H1 (cell line): ENCODE results near the gene DHCR7. TPM values are rescaled to one million over a fixed set of nuclear protein-coding genes. Genes with fewer than 3 reads are reported as not detected.

Experiments used
- CTCF ChIA-PET: fragments of 300-600 bp; sonication (Branson Sonifier 250); formaldehyde crosslinking; loops from one replicate; lab custom pipeline; 2021; ENCODE audit not compliant: partially characterized antibody; lab: Charles Lee
- POLR2A ChIA-PET: fragments of 300-600 bp; sonication (Branson Sonifier 250); formaldehyde crosslinking; loops from one replicate; lab custom pipeline; 2021; ENCODE audit warnings: inconsistent platforms; ENCODE audit not compliant: partially characterized antibody; lab: Charles Lee
- DNase-seq, 2 experiments: peaks; one replicate each; pipeline versions ENCODE4 v3.0.0 to v3.0.0-alpha.2; 2010 to 2022; ENCODE audit warnings: low spot score in 2 of 2, low read depth in 1 of 2, mixed read lengths in 1 of 2
- FAIRE-seq: peaks from 2 replicates; lab custom pipeline; 2011; peaks lifted over from hg19 to GRCh38; lab: Jason Lieb, UNC
- H2AFZ ChIP-seq: 2 replicates; pipeline ENCODE4 v1.8.1; 2012; ENCODE audit warnings: low read length, inconsistent platforms
- H2AK5ac ChIP-seq: 2 replicates; pipeline ENCODE4 v1.6.1; 2013; ENCODE audit warnings: low read depth, low read length
- H2BK120ac ChIP-seq: replicated peaks from 2 replicates; pipeline ENCODE3; 2013; ENCODE audit warnings: low read depth, low read length, inconsistent platforms
- H2BK12ac ChIP-seq: 2 replicates; pipeline ENCODE4 v1.6.1; 2013; ENCODE audit warnings: low read depth, low read length
- H2BK15ac ChIP-seq: 2 replicates; pipeline ENCODE4 v1.6.1; 2013; ENCODE audit warnings: low read length
- H2BK20ac ChIP-seq: 2 replicates; pipeline ENCODE4 v1.6.1; 2013; ENCODE audit warnings: low read length
- H2BK5ac ChIP-seq: 2 replicates; pipeline ENCODE4 v1.6.1; 2013; ENCODE audit warnings: low read depth, low read length
- H3K14ac ChIP-seq: 2 replicates; pipeline ENCODE4 v1.6.1; 2013; ENCODE audit warnings: inconsistent platforms; ENCODE audit not compliant: insufficient read length
- H3K18ac ChIP-seq: 2 replicates; pipeline ENCODE4 v1.6.1; 2013; ENCODE audit warnings: low read length; ENCODE audit errors: extremely low read depth
- H3K23ac ChIP-seq: 2 replicates; pipeline ENCODE4 v1.6.1; 2013; ENCODE audit warnings: inconsistent platforms; ENCODE audit not compliant: insufficient read length
- H3K23me2 ChIP-seq: 2 replicates; pipeline ENCODE4 v1.6.1; 2013; ENCODE audit warnings: low read depth, low read length
- H3K27ac ChIP-seq: 2 replicates; pipeline ENCODE4 v1.6.1; 2011; ENCODE audit warnings: low read depth, low read length, inconsistent platforms
- H3K27me3 ChIP-seq, 4 experiments: replicated peaks in 1 of 4; 1 replicate in 1 of 4; 2 replicates in 3 of 4; pipeline versions ENCODE4 v1.6.1 to v1.8.1; 2011 to 2013; ENCODE audit warnings: low read length in 3 of 4, mild to moderate bottlenecking in 3 of 4, inconsistent platforms in 2 of 4, mixed read lengths in 2 of 4, moderate library complexity in 1 of 4; ENCODE audit not compliant: control insufficient read depth in 3 of 4, insufficient read depth in 3 of 4; ENCODE audit errors: extremely low read depth in 1 of 4
- H3K36me3 ChIP-seq, 4 experiments: 2 replicates each; pipeline versions ENCODE4 v1.6.1 to v1.8.1; 2011 to 2013; ENCODE audit warnings: mild to moderate bottlenecking in 4 of 4, low read length in 3 of 4, moderate library complexity in 2 of 4, control low read depth in 1 of 4, inconsistent platforms in 1 of 4; ENCODE audit not compliant: insufficient read depth in 4 of 4, control insufficient read depth in 2 of 4
- H3K4ac ChIP-seq: replicated peaks from 2 replicates; pipeline ENCODE3; 2013; ENCODE audit warnings: low read length, low read depth, mixed read lengths, inconsistent platforms; ENCODE audit not compliant: insufficient read length
- H3K4me1 ChIP-seq, 4 experiments: replicated peaks in 1 of 4; 1 replicate in 1 of 4; 2 replicates in 3 of 4; pipeline versions ENCODE4 v1.6.1 to v1.8.1; 2011 to 2013; ENCODE audit warnings: low read length in 3 of 4, inconsistent platforms in 2 of 4, mixed read lengths in 1 of 4; ENCODE audit not compliant: insufficient read depth in 4 of 4, control insufficient read depth in 3 of 4
- H3K4me2 ChIP-seq, 2 experiments: 2 replicates each; pipeline versions ENCODE4 v1.6.1 to v1.8.1; 2011 to 2013; ENCODE audit warnings: low read depth in 2 of 2, low read length in 2 of 2, control low read depth in 1 of 2, inconsistent platforms in 1 of 2, mild to moderate bottlenecking in 1 of 2; ENCODE audit not compliant: insufficient read depth in 1 of 2
- H3K4me3 ChIP-seq, 4 experiments: fragments of 200-600, 300-600 bp in 1 of 4; sonication (generic), shearing (Covaris generic), sonication (Bioruptor Twin) in 1 of 4; 2 replicates each; pipeline versions ENCODE4 v1.5.1 to v1.8.1; 2011 to 2016; ENCODE audit warnings: low read length in 4 of 4, low read depth in 3 of 4, control low read depth in 2 of 4, inconsistent platforms in 2 of 4, mild to moderate bottlenecking in 2 of 4, mixed read lengths in 1 of 4, moderate library complexity in 1 of 4; ENCODE audit not compliant: insufficient read depth in 2 of 4; ENCODE audit errors: extremely low read depth in 1 of 4
- H3K56ac ChIP-seq: replicated peaks from 2 replicates; pipeline ENCODE3; 2013; ENCODE audit warnings: low read depth, mild to moderate bottlenecking, mixed read lengths, low read length, inconsistent platforms; ENCODE audit not compliant: insufficient read length
- H3K79me1 ChIP-seq: 2 replicates; pipeline ENCODE4 v1.6.1; 2013; ENCODE audit warnings: low read depth, low read length, control low read depth
- H3K79me2 ChIP-seq, 2 experiments: 2 replicates each; pipeline versions ENCODE4 v1.6.1 to v1.8.1; 2012 to 2013; ENCODE audit warnings: low read length in 2 of 2, mild to moderate bottlenecking in 2 of 2, inconsistent platforms in 1 of 2; ENCODE audit not compliant: insufficient read depth in 2 of 2, control insufficient read depth in 1 of 2
- H3K9ac ChIP-seq, 4 experiments: replicated peaks in 1 of 4; 1 replicate in 1 of 4; 2 replicates in 3 of 4; pipeline versions ENCODE4 v1.6.1 to v1.8.1; 2011 to 2013; ENCODE audit warnings: low read depth in 3 of 4, low read length in 3 of 4, control low read depth in 2 of 4, mild to moderate bottlenecking in 2 of 4, moderate library complexity in 2 of 4, inconsistent platforms in 1 of 4; ENCODE audit errors: extremely low read depth in 1 of 4
- H3K9me3 ChIP-seq, 2 experiments: 2 replicates each; pipeline versions ENCODE4 v1.6.1 to v1.8.1; 2012 to 2013; ENCODE audit warnings: mild to moderate bottlenecking in 2 of 2, moderate library complexity in 2 of 2, control low read depth in 1 of 2, inconsistent platforms in 1 of 2, low read depth in 1 of 2, low read length in 1 of 2, mixed read lengths in 1 of 2; ENCODE audit not compliant: insufficient read depth in 2 of 2
- H4K20me1 ChIP-seq, 2 experiments: replicated peaks in 1 of 2; 2 replicates each; pipeline versions ENCODE3 to v1.8.1; 2011 to 2013; ENCODE audit warnings: inconsistent platforms in 2 of 2, low read length in 2 of 2, mild to moderate bottlenecking in 1 of 2; ENCODE audit not compliant: insufficient read depth in 2 of 2, control insufficient read depth in 1 of 2
- H4K5ac ChIP-seq: 2 replicates; pipeline ENCODE4 v1.6.1; 2013; ENCODE audit warnings: low read length, low read depth, mixed read lengths, inconsistent platforms; ENCODE audit not compliant: insufficient read length
- H4K8ac ChIP-seq: 2 replicates; pipeline ENCODE4 v1.8.0; 2013; ENCODE audit warnings: mild to moderate bottlenecking, moderate library complexity, low read length, inconsistent platforms; ENCODE audit not compliant: insufficient read depth; ENCODE audit errors: extremely low read depth
- H4K91ac ChIP-seq: replicated peaks from 2 replicates; pipeline ENCODE3; 2013; ENCODE audit warnings: low read length, mixed read lengths, inconsistent platforms; ENCODE audit not compliant: insufficient read length
- ASH2L ChIP-seq: fragments of 200-600, 300-600 bp; sonication (generic); IDR thresholded peaks from one replicate; pipeline ENCODE4 v1.7.1; 2017; ENCODE audit warnings: low read length
- BRCA1 ChIP-seq: IDR thresholded peaks from 2 replicates; pipeline ENCODE4 v1.6.1; 2012; ENCODE audit warnings: low read depth, low read length, improper control_type of control experiment
- EGR1 ChIP-seq: IDR thresholded peaks from 2 replicates; pipeline ENCODE4 v1.6.1; 2011; ENCODE audit warnings: low read depth, low read length, borderline replicate concordance
- SIX5 ChIP-seq: IDR thresholded peaks from 2 replicates; pipeline ENCODE4 v1.6.1; 2011; ENCODE audit warnings: mild to moderate bottlenecking, low read depth, low read length
- SP1 ChIP-seq: IDR thresholded peaks from 2 replicates; pipeline ENCODE4 v1.6.1; 2011; ENCODE audit warnings: low read depth, low read length
- TCF12 ChIP-seq: IDR thresholded peaks from 2 replicates; pipeline ENCODE4 v1.6.1; 2011; ENCODE audit warnings: low read depth, mild to moderate bottlenecking, low read length
- WGBS, 2 experiments: shearing (Covaris generic) in 1 of 2; methylation state at CpG; one replicate each; pipeline versions ENCODE4 v1.1.6 to v1.1.7; 2013 to 2015; ENCODE audit warnings: low lambda C conversion rate in 2 of 2, mixed read lengths in 2 of 2, inconsistent platforms in 1 of 2, low coverage in 1 of 2, missing lambda C conversion rate in 1 of 2; ENCODE audit not compliant: insufficient replicate concordance in 2 of 2, insufficient coverage in 1 of 2, insufficient read length in 1 of 2; ENCODE audit errors: extremely low coverage in 1 of 2, missing lambda C conversion rate in 1 of 2; 5-methylcytosine and 5-hydroxymethylcytosine counted together
- polyA plus RNA-seq, 7 experiments: library from polyadenylated mRNA; depleted of rRNA in 3 of 7; stranded (reverse) in 5 of 7; unstranded in 2 of 7; fragments of >200 nt in 5 of 7; fragments of 200-250 nt in 2 of 7; gene quantifications; 1 replicate in 5 of 7; 2 replicates in 1 of 7; 4 replicates in 1 of 7; pipeline versions ENCODE4 v1.2.1 to v1.2.3, GENCODE V29; 2011 to 2013; ENCODE audit warnings: missing spikeins in 2 of 7, mixed read lengths in 2 of 7
- total RNA-seq: library from RNA; stranded (reverse); fragmentation: NEBNext Ultra II Directional; extraction: Animal tissue kit (Norgen Biotek cat#: 25700); gene quantifications from 2 replicates; pipeline ENCODE4 v1.2.1, GENCODE V29; 2021
- TF ChIP-seq, protein P1 (sequence below): IDR thresholded peaks from 2 replicates; pipeline ENCODE4 v1.6.1; 2011; ENCODE audit warnings: low read length, improper control_type of control experiment

The DHCR7 gene
- total and polyA plus RNA-seq, 2 of the 8 experiments (the other 6 are each of a cell fraction or from before 2014, with no cell fraction given) = 144 to 157 TPM

DNA sequence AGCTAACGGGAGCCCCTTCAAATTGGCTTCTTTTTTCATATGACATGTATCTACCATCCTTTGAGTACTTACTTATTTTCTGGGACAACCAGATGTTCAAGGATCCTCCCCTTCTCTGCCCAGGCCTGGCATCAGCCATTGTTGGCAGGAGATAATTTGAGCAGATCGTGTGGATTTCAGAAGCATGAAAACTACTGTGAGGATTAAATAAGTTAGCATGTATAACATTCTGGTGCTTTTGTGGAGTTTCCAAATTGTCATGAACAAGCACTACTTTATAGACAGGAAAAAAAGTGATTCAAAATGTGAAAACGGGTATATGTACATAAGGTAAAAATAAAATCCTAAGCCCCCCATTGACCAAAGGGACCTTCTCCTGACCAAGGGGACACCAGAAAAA, 2.7 kb upstream of the DHCR7 start:
- TF ChIP-seq SP1 = no peak
- TF ChIP-seq, protein P1, sequence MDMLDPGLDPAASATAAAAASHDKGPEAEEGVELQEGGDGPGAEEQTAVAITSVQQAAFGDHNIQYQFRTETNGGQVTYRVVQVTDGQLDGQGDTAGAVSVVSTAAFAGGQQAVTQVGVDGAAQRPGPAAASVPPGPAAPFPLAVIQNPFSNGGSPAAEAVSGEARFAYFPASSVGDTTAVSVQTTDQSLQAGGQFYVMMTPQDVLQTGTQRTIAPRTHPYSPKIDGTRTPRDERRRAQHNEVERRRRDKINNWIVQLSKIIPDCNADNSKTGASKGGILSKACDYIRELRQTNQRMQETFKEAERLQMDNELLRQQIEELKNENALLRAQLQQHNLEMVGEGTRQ = no peak
- TF ChIP-seq ASH2L = no peak
- no peak for TF ChIP-seq TCF12
- TF ChIP-seq BRCA1 = no peak
- no peak for TF ChIP-seq SIX5
- TF ChIP-seq EGR1 = no peak
- Histone ChIP-seq H3K14ac (no peak overlapping the region), H3K4me3 (no peak overlapping the region), H3K23ac (no peak overlapping the region), H3K18ac (no peak overlapping the region), H3K27ac (no peak overlapping the region), H4K8ac (no peak overlapping the region), H3K79me2 (peaks cover 0 to 46% of the 10 kb centered on the region in 2 experiments; a peak in 3 of 4 replicates), H4K91ac (peak overlapping the region; percentile 30), H3K4me1 (peaks cover 3 to 19% (median 9%) of the 10 kb centered on the region in 4 experiments; a peak in 6 of 7 replicates), H3K9ac (no peak overlapping the region), H2AFZ (no peak overlapping the region), H2BK12ac (no peak overlapping the region), H4K5ac (no peak overlapping the region), H3K4me2 (peak overlapping the region in 1 of 2 experiments; percentile 97; a peak in 1 of 4 replicates), H3K4ac (no peak overlapping the region), H2BK20ac (no peak overlapping the region), H3K23me2 (peaks cover 21% of the 10 kb centered on the region), H2AK5ac (no peak overlapping the region), H4K20me1 (peaks cover 0 to 15% of the 10 kb centered on the region in 2 experiments), H3K27me3 (no peaks in the 10 kb centered on the region), H2BK5ac (no peak overlapping the region), H2BK120ac (no peak overlapping the region), H3K9me3 (no peaks in the 10 kb centered on the region), H3K79me1 (peaks cover 8% of the 10 kb centered on the region; the same call in 1 of the 2 replicates), H3K36me3 (peaks cover 0 to 25% (median 4%) of the 10 kb centered on the region in 4 experiments; a peak in 4 of 8 replicates), H3K56ac (no peak overlapping the region), H2BK15ac (no peak overlapping the region)
- 84% methylated on average over 3 of the region's 3 CpGs; no CpG with 5 or more reads in 1 of the 2 experiments for WGBS, 2 experiments
- POLR2A ChIA-PET = interaction anchor here (1.6 kb wide), 1 partner anchor 114 kb away, joined by 5 read pairs; the partner anchor contains the start of gene KRTAP5-10
- FAIRE-seq = no peak
- CTCF ChIA-PET = interaction anchor here (1.0 kb wide), 1 partner anchor 31 kb away, joined by 4 read pairs; no protein-coding TSS in a partner anchor
- no peak for DNase-seq
